HG02938 (cell line): Measurements from ENCODE around the gene INSM2.

Experiments used
- ATAC-seq: cut with Tn5 transposase; IDR thresholded peaks from one replicate; pipeline ENCODE4 v1.9.1; 2021; ENCODE audit warnings: mild to moderate bottlenecking, moderate library complexity; ENCODE audit not compliant: unreplicated experiment

INSM2 gene

GRCh38 chr14:35533357-35534207 lies at the start of gene INSM2:
TSS of gene INSM2 (plus strand) at chr14:35534164. CDS start at chr14:35534253, 89 bp downstream.
- ATAC-seq = peak; percentile 67

GRCh38 chr14:35492569-35493014 lies 41.4 kb upstream of the INSM2 start:
- ATAC-seq = no peak

GRCh38 chr14:35495278-35495677 lies 38.7 kb upstream of the INSM2 start:
- ATAC-seq = no peak

GRCh38 chr14:35499180-35499579 lies 34.8 kb upstream of the INSM2 start:
- no peak for ATAC-seq

- no peak for ATAC-seq
These were observed 30.3 kb upstream of the INSM2 start for GRCh38 chr14:35503646-35504045.

- no peak for ATAC-seq
These were observed 29.7 kb upstream of the INSM2 start for GRCh38 chr14:35504260-35504659.

- no peak for ATAC-seq
These were observed 27.5 kb upstream of the INSM2 start for GRCh38 chr14:35506461-35506860.

- no peak for ATAC-seq
These were observed 27.0 kb upstream of the INSM2 start for GRCh38 chr14:35506927-35507326.

GRCh38 chr14:35509846-35510245 lies 24.1 kb upstream of the INSM2 start:
- ATAC-seq = no peak

- no peak for ATAC-seq
These were observed 21.2 kb upstream of the INSM2 start for GRCh38 chr14:35512765-35513164.

- no peak for ATAC-seq
These were observed 18.0 kb upstream of the INSM2 start for GRCh38 chr14:35515916-35516315.

GRCh38 chr14:35519986-35520385 lies 14.0 kb upstream of the INSM2 start:
- ATAC-seq = no peak

- ATAC-seq = no peak
These were observed 8.3 kb upstream of the INSM2 start for GRCh38 chr14:35525695-35526094.

- ATAC-seq = no peak
These were observed 7.0 kb upstream of the INSM2 start for GRCh38 chr14:35526962-35527361.

- ATAC-seq = no peak
These were observed 1.8 kb upstream of the INSM2 start for GRCh38 chr14:35531960-35532747.

GRCh38 chr14:35532783-35533356 lies 1.1 kb upstream of the INSM2 start:
- ATAC-seq = no peak

- peak; percentile 6 for ATAC-seq
These were observed 376 bp downstream of the INSM2 start for GRCh38 chr14:35534208-35534872.

- peak; percentile 68 for ATAC-seq
These were observed 1.0 kb downstream of the INSM2 start for GRCh38 chr14:35534873-35535482.

GRCh38 chr14:35535483-35536112 lies 1.6 kb downstream of the INSM2 start:
- ATAC-seq = no peak

- ATAC-seq = no peak
These were observed 6.0 kb downstream of the INSM2 start for GRCh38 chr14:35539969-35540368.
